Measurements from ENCODE around the gene ZNF174.

DNA sequence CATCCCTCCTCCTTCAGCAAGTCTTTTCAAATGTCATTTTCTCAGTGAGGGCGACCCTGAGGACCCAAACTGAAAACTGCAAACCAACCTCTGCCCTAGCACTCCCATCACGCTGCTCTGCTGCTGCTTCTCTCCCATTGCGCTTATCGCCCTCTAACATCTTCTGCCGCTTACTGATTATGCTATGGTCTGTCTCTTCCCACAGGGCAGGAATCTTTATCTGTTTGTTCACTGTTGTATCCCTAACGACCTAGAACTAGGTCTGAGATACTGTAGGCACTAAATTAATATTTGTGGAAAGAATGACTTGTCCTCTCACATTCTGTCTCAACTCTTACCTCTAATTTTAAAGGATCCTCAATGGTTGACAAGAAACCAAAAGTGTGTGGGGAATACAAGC is 12.7 kb upstream of the ZNF174 start:
- TF ChIP-seq, protein P1, sequence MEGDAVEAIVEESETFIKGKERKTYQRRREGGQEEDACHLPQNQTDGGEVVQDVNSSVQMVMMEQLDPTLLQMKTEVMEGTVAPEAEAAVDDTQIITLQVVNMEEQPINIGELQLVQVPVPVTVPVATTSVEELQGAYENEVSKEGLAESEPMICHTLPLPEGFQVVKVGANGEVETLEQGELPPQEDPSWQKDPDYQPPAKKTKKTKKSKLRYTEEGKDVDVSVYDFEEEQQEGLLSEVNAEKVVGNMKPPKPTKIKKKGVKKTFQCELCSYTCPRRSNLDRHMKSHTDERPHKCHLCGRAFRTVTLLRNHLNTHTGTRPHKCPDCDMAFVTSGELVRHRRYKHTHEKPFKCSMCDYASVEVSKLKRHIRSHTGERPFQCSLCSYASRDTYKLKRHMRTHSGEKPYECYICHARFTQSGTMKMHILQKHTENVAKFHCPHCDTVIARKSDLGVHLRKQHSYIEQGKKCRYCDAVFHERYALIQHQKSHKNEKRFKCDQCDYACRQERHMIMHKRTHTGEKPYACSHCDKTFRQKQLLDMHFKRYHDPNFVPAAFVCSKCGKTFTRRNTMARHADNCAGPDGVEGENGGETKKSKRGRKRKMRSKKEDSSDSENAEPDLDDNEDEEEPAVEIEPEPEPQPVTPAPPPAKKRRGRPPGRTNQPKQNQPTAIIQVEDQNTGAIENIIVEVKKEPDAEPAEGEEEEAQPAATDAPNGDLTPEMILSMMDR (IDR thresholded peaks at IDR 0.05; ENCODE audit: low read depth, low read length) = no peak
- no peak for TF ChIP-seq EZH2phosphoT487 (IDR thresholded peaks at IDR 0.05; ENCODE audit: low read depth)
